Measurements from ENCODE around the gene AHSP. TPM values are rescaled to one million over a fixed set of nuclear protein-coding genes. Genes with fewer than 3 reads are reported as not detected.

The AHSP gene
- total and polyA plus RNA-seq, 2 of the 4 experiments (the other 2 are of a cell fraction) = not detected

- ATAC-seq (ENCODE audit: low read depth) (peak; percentile 46), DNase-seq (no peak)
- no peak overlapping the region for H3K56ac ChIP-seq (ENCODE audit: extremely low read depth, insufficient read depth, low read length)
- WGBS, 2 experiments (ENCODE audit: extremely low coverage in 2 of 2, insufficient read length in 1 of 2) = 0% methylated on average over 1 of the region's 11 CpGs; no CpG with 5 or more reads in 1 of the 2 experiments
- in situ Hi-C loops (cut with MboI; ENCODE audit: low sequenced_read_pairs) = no loop called here
- ChIA-PET CTCF (no interaction called here), POLR2A (ENCODE audit: unreplicated experiment) (interaction anchor here (0.6 kb wide), 1 partner anchor 306 kb away, joined by 7 read pairs; no protein-coding TSS in a partner anchor)
- H3K9ac ChIP-seq (ENCODE audit: low read depth, low read length) = peak overlapping the region; percentile 6; the same call in 1 of the 2 replicates
- peak overlapping the region; percentile 69 for H2AFZ ChIP-seq (replicated peaks; ENCODE audit: low read length, poor library complexity)
- H2BK20ac ChIP-seq (ENCODE audit: low read depth, low read length) = no peak overlapping the region
- H2AK9ac ChIP-seq (replicated peaks; ENCODE audit: low read depth, low read length, poor library complexity) = no peak overlapping the region
- BruUV-seq (replicated peaks) = no TSS peak
- H3K27ac ChIP-seq (ENCODE audit: insufficient read depth, low read length) = 0 out of 2 replicates have a peak overlapping the region, but pooled peaks have one; percentile 3
- no peaks in the 10 kb centered on the region for H3K9me3 ChIP-seq (ENCODE audit: control insufficient read depth, insufficient read depth, low read length)
- H2BK15ac ChIP-seq (ENCODE audit: low read depth, low read length) = no peak overlapping the region
- no peak overlapping the region; the same call in 1 of the 2 replicates for H2BK120ac ChIP-seq (ENCODE audit: low read depth, low read length)
- H3K36me3 ChIP-seq (ENCODE audit: control insufficient read depth, insufficient read depth, low read length) = no peaks in the 10 kb centered on the region
- peaks cover 4% of the 10 kb centered on the region; the same call in 1 of the 2 replicates for H3K4me1 ChIP-seq (ENCODE audit: control insufficient read depth, insufficient read depth, low read length)
- peak overlapping the region; percentile 51 for H3K4me2 ChIP-seq (ENCODE audit: low read depth, low read length)
- no peaks in the 10 kb centered on the region for H3K9me1 ChIP-seq (ENCODE audit: insufficient read depth, low read length)
- dilution Hi-C loops (cut with HindIII; ENCODE audit: low sequenced_read_pairs, unreplicated experiment) = no loop called here
- peaks cover 25% of the 10 kb centered on the region for H3K27me3 ChIP-seq (ENCODE audit: control insufficient read depth, insufficient read depth, low read length)
- no peak overlapping the region for H4K91ac ChIP-seq (ENCODE audit: insufficient read depth, low read depth, low read length)
- H4K5ac ChIP-seq (ENCODE audit: low read depth, low read length) = no peak overlapping the region
- no peak overlapping the region for H2BK5ac ChIP-seq (ENCODE audit: low read depth, low read length, poor library complexity, severe bottlenecking)
- TF ChIP-seq MAZ (IDR thresholded peaks at IDR 0.05; ENCODE audit: borderline replicate concordance, low read depth, low read length) (0 out of 2 replicates have a peak, but pooled peaks have one; percentile 5), CHD1 (IDR thresholded peaks at IDR 0.05; ENCODE audit: low read depth, low read length) (no peak)
- H2AK5ac ChIP-seq (ENCODE audit: low read depth, low read length) = no peak overlapping the region
- no peak overlapping the region for H3K18ac ChIP-seq (ENCODE audit: low read depth, low read length)
- H3K4me3 ChIP-seq (ENCODE audit: insufficient read depth, low read depth, low read length) = peak overlapping the region; percentile 39
- intact Hi-C loops (cut with micrococcal nuclease) = loop anchor here (2.0 kb wide), 1 partner anchor 20 kb away; the partner anchor contains the start of gene RUSF1
- no peaks in the 10 kb centered on the region for H4K20me1 ChIP-seq (ENCODE audit: insufficient read depth, low read length)
- H3K4ac ChIP-seq (ENCODE audit: low read depth, low read length) = no peak overlapping the region
- H3K79me1 ChIP-seq (ENCODE audit: low read depth in 1 of 2, low read length in 2 of 2) = no peaks in the 10 kb centered on the region
- no peak overlapping the region; the same call in 1 of the 2 replicates for H3K23ac ChIP-seq (ENCODE audit: low read depth, low read length)
- H4K8ac ChIP-seq (ENCODE audit: low read depth in 2 of 2, low read length in 2 of 2) = no peak overlapping the region
- H3K14ac ChIP-seq (replicated peaks; ENCODE audit: low read depth, low read length) = no peak overlapping the region
These were observed 915 bp downstream of the AHSP start for GRCh38 chr16:31528523-31529107.
